ENCODE results near the gene HABP4.

DNA sequence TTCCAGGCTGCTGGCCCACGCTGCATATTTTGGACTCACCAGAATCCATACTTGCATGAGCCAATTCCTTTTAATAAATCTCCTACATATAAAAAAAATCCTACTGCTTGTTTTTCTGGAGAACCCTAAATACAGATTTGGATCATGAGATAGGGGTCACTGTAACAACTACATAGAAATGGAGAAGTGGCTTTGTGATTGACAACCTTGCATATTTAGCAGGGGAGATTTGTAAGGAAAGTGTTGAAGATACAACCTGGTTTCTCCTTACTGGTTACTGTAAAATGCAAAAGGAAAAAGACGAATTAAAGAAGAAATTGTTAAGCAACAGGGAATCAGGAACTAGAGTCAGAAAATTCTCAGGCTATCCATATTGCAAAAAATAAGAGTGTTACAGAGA is 74.8 kb downstream of the HABP4 start:
- TF ChIP-seq, protein P1, sequence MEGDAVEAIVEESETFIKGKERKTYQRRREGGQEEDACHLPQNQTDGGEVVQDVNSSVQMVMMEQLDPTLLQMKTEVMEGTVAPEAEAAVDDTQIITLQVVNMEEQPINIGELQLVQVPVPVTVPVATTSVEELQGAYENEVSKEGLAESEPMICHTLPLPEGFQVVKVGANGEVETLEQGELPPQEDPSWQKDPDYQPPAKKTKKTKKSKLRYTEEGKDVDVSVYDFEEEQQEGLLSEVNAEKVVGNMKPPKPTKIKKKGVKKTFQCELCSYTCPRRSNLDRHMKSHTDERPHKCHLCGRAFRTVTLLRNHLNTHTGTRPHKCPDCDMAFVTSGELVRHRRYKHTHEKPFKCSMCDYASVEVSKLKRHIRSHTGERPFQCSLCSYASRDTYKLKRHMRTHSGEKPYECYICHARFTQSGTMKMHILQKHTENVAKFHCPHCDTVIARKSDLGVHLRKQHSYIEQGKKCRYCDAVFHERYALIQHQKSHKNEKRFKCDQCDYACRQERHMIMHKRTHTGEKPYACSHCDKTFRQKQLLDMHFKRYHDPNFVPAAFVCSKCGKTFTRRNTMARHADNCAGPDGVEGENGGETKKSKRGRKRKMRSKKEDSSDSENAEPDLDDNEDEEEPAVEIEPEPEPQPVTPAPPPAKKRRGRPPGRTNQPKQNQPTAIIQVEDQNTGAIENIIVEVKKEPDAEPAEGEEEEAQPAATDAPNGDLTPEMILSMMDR (IDR thresholded peaks at IDR 0.05): no peak
- TF ChIP-seq POLR2A (IDR thresholded peaks at IDR 0.05): no peak
- no peak for TF ChIP-seq EP300 (IDR thresholded peaks at IDR 0.05)
